Embryonic facial prominence (tissue), 1 donor: Measurements from ENCODE around the gene GSDMA.
A peak's percentile ranks its signal among the peaks of the same experiment; 100 is the strongest.

Experiments used
- DNase-seq: peaks from one replicate; pipeline ENCODE4 v3.0.0-alpha.2; 2016; ENCODE audit errors: extremely low spot score

GSDMA gene

DNA sequence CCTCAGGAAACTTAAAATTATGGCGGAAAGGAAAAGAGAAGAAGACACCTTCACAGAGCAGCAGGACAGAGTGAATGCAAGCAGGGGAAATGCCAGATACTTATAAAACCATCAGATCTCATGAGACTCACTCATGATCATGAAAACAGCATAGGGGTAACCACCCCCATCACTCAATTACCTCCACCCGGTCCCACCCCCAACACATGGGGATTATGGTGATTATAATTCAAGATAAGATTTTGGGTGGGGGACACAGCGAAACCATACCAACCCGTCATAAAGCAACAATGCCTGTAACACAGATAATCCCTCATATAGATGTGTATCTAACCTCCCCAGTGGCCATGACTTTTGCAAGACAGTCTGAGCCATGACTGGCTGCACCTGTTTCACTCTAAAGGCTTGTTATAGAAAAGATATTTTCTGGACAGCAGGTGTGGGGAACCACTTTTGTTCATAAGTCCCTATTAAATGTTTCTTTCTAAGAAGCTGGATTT is 7.0 kb upstream of the GSDMA start:
- DNase-seq, result no peak

- no peak for DNase-seq
Observed at GRCh38 chr17:39960524-39961041, 2.2 kb upstream of the GSDMA start.

GRCh38 chr17:39963829-39964228 is 1.0 kb downstream of the GSDMA start:
- DNase-seq, result no peak

GRCh38 chr17:39965017-39965699 is 2.4 kb downstream of the GSDMA start:
- no peak for DNase-seq

DNA sequence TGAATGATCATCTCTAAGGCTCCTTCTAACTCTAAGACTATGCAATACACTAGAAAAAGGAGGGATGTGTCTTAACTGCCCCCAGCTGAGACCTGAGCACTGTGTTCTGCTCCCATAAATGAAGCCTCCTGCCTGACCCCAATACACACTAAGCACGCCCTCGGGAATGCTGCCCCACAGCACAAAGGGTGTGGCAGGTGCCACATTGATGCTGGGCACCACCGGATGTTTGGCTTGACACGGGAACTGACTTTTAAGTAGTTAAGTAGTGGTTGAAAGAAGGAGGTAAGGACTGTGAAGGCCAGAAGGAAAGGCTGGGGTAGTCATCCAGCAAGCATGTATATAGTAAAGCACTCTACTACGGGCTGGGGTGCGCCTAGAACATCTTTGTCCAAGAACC is 4.0 kb downstream of the GSDMA start:
- no peak for DNase-seq

GRCh38 chr17:39968761-39969160 is 6.0 kb downstream of the GSDMA start:
- DNase-seq, result no peak

DNA sequence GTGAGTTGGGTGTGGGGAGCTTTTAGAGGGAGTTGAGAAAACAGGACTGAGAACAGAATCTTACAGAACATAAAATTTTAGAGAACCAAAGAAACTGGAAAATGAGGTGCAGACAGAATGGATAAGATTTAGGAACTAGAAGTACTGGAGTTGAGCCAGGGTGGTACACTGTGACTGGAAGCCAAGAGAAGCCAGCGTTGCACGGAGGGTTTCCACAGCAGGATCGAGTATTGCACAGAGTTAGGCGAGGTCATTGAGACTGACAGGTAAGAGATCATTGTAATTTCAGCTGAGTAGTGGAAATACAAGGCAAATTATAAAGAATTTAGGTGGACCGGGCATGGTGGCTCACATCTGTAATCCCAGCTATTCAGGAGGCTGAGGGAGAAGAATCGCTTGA is 6.6 kb downstream of the GSDMA start:
- no peak for DNase-seq

DNA sequence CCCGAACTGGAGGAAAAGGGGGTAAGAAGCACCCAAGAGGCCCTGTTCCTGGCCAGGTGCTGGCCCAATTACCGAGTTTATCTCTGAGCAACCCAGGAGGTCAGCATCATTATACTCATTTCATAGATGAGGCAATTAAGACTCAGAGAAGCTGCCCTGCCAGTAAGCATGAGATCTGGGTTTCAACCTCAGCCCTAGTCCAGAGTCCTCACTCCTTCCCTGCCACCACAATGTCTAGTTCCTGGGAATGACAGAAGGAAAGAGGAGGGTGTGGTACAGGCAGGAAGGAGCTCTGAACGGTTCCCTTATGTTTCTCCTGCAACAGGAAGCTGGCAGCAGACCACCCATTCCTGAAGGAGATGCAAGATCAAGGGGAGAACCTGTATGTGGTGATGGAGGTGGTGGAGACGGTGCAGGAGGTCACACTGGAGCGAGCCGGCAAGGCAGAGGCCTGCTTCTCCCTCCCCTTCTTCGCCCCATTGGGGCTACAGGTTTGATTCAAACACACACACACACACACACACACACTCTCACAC is 7.4 kb downstream of the GSDMA start:
- DNase-seq, result no peak

DNA sequence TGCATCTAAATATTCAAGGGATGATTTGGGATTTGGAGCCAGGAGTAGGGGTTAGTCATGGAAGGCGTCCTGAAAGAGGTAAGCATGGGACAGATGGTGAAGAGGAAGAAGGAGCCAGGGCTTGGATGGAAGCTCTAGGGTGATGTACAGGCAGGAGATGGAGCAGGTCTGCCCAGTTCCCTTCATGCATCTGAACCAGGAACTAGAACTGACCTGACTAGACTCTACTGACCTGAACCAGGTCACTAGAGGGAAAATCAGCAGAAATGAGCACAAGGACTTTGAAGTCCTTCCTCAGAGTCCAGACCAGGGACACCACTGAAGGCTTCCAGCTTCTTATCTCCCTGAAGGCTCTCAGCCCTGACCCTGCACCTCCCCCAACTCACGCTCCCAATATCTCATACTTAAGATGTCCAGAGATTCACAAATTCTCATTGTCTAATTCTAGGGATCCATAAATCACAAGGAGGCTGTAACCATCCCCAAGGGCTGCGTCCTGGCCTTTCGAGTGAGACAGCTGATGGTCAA is 8.3 kb downstream of the GSDMA start:
- no peak for DNase-seq

- DNase-seq, result no peak
Observed at GRCh38 chr17:39972271-39972670, 9.5 kb downstream of the GSDMA start.

DNA sequence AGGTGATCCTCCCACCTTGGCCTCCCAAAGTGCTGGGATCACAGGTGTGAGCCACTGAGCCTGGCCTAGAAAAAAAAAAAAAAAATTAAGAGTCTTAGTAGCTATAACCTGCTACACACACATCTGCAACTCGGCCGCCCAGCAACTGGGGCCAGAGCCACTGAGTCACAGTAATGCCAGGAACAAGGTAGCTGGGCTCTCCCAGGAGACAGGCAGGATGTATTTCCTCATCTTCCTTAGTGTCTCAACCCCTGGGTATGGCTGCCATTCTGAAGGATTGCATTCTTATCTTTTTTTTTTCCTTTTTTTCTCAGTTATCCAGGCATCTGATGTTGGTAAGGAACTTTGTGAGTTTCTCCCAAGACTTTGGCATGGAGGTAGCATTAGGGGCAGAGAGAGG is 10.7 kb downstream of the GSDMA start:
- DNase-seq, result no peak

GRCh38 chr17:39974433-39974832 is 11.6 kb downstream of the GSDMA start:
- no peak for DNase-seq

DNA sequence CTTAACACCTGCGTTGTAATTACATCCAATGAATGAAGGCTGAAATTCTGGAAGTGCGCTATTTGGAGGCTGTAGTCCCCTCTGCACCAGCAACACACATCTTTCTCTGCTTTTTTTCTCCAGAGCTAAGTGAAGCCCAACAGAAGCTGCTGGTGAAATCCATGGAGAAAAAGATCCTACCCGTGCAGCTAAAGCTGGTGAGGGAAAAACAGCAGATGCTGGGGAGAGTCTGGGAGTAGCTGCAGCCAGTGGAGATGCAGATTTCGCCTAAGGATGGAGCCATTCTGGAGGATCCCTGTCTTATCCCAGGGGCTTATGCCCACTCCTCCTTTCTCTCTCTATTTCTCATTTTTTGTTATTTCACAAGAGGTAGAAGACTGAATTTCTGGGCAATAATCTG is 13.0 kb downstream of the GSDMA start:
- DNase-seq, result no peak

DNA sequence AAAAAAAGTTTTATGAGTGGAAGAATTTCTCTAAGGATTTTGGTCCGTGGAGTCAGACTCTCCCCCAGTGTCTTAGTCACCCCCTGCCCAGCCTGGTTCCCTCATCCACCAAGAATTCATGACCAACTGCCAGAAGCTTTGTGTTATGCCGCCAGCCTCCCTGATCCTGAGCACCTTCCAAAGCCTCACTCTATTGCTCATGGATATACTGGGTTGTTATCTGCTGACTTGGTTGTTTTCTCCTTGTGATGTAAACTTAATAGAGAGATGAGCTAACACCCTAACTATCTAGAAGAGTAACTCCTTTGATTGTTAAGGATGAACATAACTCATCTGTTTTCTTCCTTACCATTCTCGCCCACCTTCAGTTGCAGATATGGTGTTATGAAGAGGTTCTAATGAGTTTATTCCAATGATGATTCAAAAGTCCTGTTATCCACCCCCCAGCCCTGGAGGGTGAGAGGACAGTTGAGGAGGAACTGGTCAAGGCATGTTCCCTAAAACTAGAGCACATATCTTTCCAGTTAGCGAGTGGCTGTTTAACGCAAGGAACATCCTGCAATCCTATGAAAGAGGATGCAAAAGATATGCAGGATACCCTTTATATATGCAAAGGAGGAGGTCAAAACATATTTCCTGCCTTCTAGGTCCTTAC is 16.3 kb downstream of the GSDMA start:
- no peak for DNase-seq

DNA sequence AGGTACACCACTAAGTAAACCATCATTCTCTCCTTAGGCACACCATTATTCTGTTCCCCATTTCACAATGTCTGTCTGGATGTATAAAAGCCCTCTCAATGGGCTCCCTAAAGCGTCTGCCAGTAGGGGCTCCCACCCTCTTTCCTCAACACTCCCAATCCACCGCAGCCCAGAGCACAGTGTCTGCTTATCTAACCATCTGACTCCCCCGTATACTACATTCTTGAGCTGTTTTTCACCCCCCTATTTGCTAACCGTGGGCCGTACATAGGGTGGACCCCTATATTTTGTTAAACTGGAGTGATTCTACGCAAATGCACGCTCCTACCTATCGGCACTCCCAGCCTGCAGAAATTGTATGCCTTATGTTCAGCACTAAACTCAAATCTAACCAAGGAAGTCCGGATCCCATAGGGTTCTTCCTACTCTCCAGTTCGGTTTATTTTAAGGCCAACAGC is 17.1 kb downstream of the GSDMA start:
- DNase-seq, result peak; percentile 40

GRCh38 chr17:39980351-39981206 is 17.8 kb downstream of the GSDMA start, which contains the start of gene PSMD3:
Gene PSMD3, plus strand, starts transcription at chr17:39980807. Its CDS starts 164 bp downstream, at chr17:39980971.
- peak; percentile 99 for DNase-seq

DNA sequence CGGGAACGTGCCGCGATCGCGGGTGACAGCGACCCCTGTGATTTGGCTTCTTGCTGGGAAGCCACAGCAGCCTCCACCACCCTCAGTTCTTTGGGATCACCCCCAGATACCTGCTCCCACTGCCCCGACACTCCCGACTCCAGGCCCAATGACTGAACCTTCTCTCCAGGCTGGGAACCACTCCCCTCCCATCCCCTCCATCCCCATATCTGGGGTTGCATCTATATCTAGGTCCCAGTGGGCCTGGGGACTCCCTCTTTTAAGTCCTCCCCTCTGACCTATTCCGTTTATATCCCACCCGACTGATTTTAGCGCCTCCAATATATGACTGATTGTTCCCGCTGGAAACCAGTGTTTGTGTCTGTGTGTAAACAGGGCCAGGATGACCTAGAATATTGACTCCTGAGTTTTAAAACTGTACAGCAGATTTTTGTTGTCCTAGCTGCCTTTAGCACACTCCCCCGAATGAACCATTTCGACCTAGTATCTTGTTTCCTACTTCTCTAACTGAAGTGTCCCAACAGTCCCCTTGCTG is 18.5 kb downstream of the GSDMA start:
- DNase-seq, result no peak

- DNase-seq, result no peak
Observed at GRCh38 chr17:39981766-39982375, 19.1 kb downstream of the GSDMA start.

DNA sequence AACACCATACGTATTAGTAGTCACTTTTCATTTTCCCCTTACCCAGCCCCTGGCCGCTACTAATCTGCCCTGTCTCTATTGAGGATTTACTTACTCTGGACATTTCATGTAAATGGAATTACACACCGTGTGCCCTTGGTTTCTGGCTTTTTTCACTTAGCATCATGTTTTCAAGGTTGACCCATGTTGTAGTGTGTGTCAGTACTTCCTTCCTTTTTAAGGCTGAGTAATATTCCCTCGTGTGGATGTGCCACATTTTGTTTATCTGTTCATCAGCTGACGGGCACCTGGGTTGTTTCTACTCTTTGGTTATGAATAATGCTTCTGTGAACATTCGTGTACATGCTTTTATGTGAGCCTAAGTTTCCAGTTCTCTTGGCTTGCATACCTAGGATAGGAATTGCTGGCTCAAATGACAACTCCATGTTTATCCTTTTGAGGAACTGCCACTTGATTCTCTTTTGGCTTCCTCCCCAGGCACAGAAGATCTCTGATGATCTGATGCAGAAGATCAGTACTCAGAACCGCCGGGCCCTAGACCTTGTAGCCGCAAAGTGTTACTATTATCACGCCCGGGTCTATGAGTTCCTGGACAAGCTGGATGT is 25.5 kb downstream of the GSDMA start:
- no peak for DNase-seq

DNA sequence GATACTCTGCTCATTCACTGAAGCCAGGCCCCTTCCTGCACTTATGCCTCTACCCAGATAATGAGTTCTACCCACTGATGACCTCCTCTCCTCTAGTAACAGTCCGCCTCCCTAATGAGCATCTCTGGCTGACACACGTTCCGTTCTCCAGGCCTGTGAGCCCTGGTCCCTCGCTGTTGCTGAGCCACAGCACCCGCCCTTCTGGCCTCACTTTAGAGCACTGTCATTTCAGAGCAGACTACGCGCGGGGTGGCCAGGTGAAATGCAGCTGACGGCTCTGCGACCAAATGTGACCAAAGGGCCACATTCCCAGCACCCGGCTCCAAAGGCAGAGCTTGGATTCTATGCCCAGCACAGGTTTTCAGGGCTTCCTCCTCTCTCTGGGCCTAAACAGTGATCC is 31.6 kb downstream of the GSDMA start:
- DNase-seq, result no peak
